NB4 (cell line): ENCODE results near the gene HLA-DOA.

Experiments
- DNase-seq: peaks from one replicate; pipeline ENCODE4 v3.0.0; 2010; ENCODE audit warnings: low read depth
- H3K4me3 ChIP-seq: one replicate; pipeline ENCODE4 v1.5.1; 2011; ENCODE audit warnings: mild to moderate bottlenecking, low read depth, low read length, moderate library complexity
- CTCF ChIP-seq: IDR thresholded peaks from one replicate; pipeline ENCODE4 v1.5.1; 2012; ENCODE audit warnings: low read depth, low read length
- MAX ChIP-seq: IDR thresholded peaks from 2 replicates; pipeline ENCODE4 v1.6.1; 2011; ENCODE audit warnings: low read depth, low read length
- MYC ChIP-seq: IDR thresholded peaks from 2 replicates; pipeline ENCODE4 v1.6.1; 2011; ENCODE audit warnings: low read depth, low read length
- POLR2A ChIP-seq: IDR thresholded peaks from 2 replicates; pipeline ENCODE4 v1.6.1; 2011; ENCODE audit warnings: mild to moderate bottlenecking; ENCODE audit not compliant: insufficient read length; ENCODE audit errors: extremely low read depth

Gene HLA-DOA

GRCh38 chr6:33049323-33050013, 40.1 kb upstream of the HLA-DOA start:
- TF ChIP-seq CTCF, result peak; percentile 25
- TF ChIP-seq MAX, result no peak
- DNase-seq, result peak; percentile 4
- no peak overlapping the region for H3K4me3 ChIP-seq

- no peak for TF ChIP-seq POLR2A
- TF ChIP-seq MYC, result no peak
- TF ChIP-seq CTCF, result no peak
- no peak for TF ChIP-seq MAX
- no peak overlapping the region for H3K4me3 ChIP-seq
- DNase-seq, result no peak
These were observed 30.8 kb upstream of the HLA-DOA start for GRCh38 chr6:33040157-33040556.

- DNase-seq, result no peak
These were observed 27.1 kb upstream of the HLA-DOA start for GRCh38 chr6:33036535-33036934.

GRCh38 chr6:33034554-33034953, 25.2 kb upstream of the HLA-DOA start:
- no peak for TF ChIP-seq MAX
- TF ChIP-seq MYC, result no peak
- TF ChIP-seq CTCF, result no peak
- TF ChIP-seq POLR2A, result no peak
- no peak overlapping the region for H3K4me3 ChIP-seq
- no peak for DNase-seq

More at GRCh38 chr6:33036535-33036934, 27.1 kb upstream of the HLA-DOA start:
- H3K4me3 ChIP-seq, result no peak overlapping the region
- TF ChIP-seq MYC, result no peak

GRCh38 chr6:33030245-33030644, 20.9 kb upstream of the HLA-DOA start:
- H3K4me3 ChIP-seq, result no peak overlapping the region
- no peak for DNase-seq
- TF ChIP-seq MYC, result no peak
- TF ChIP-seq MAX, result no peak
- TF ChIP-seq POLR2A, result no peak
- TF ChIP-seq CTCF, result no peak

GRCh38 chr6:33029328-33030184, 20.2 kb upstream of the HLA-DOA start:
- no peak for DNase-seq
- H3K4me3 ChIP-seq, result no peak overlapping the region
- TF ChIP-seq POLR2A, result no peak
- TF ChIP-seq MYC, result no peak
- no peak for TF ChIP-seq CTCF
- no peak for TF ChIP-seq MAX
